Endodermal cell (in vitro differentiated cells): ENCODE results near the gene NTN5. TPM values are rescaled to one million over a fixed set of nuclear protein-coding genes. Genes with fewer than 3 reads are reported as not detected.
A peak's percentile ranks its signal among the peaks of the same experiment; 100 is the strongest.

Experiments used
- DNase-seq: peaks from one replicate; pipeline ENCODE4 v3.0.0-alpha.2; 2017
- H3K27ac ChIP-seq: 2 replicates; pipeline ENCODE4 v1.5.1; 2013; ENCODE audit warnings: mild to moderate bottlenecking, low read depth, low read length, moderate library complexity
- H3K27me3 ChIP-seq: 2 replicates; pipeline ENCODE4 v1.6.1; 2013; ENCODE audit warnings: mild to moderate bottlenecking, low read length, moderate library complexity; ENCODE audit not compliant: insufficient read depth, control insufficient read depth, poor library complexity, severe bottlenecking
- H3K36me3 ChIP-seq: 2 replicates; pipeline ENCODE4 v1.7.0; 2013; ENCODE audit warnings: mild to moderate bottlenecking, low read length, moderate library complexity; ENCODE audit not compliant: control insufficient read depth, insufficient read depth
- H3K4me1 ChIP-seq: one replicate; pipeline ENCODE4 v1.7.0; 2013; ENCODE audit warnings: low read length; ENCODE audit not compliant: control insufficient read depth, insufficient read depth
- H3K4me3 ChIP-seq: 2 replicates; pipeline ENCODE4 v1.5.1; 2013; ENCODE audit warnings: mild to moderate bottlenecking, low read length, moderate library complexity
- H3K9ac ChIP-seq: 2 replicates; pipeline ENCODE4 v1.6.1; 2013; ENCODE audit warnings: mild to moderate bottlenecking, low read length, moderate library complexity; ENCODE audit not compliant: poor library complexity, severe bottlenecking; ENCODE audit errors: extremely low read depth
- H3K9me3 ChIP-seq: 2 replicates; pipeline ENCODE4 v1.6.1; 2013; ENCODE audit warnings: mild to moderate bottlenecking, low read length, moderate library complexity; ENCODE audit not compliant: control insufficient read depth
- H3K27ac Mint-ChIP-seq: 2 replicates; pipeline ENCODE4 v1.8.0; 2020; ENCODE audit warnings: mixed read lengths
- H3K27me3 Mint-ChIP-seq: 2 replicates; pipeline ENCODE4 v1.8.0; 2021; ENCODE audit warnings: mild to moderate bottlenecking, mixed read lengths; ENCODE audit not compliant: insufficient read depth
- H3K36me3 Mint-ChIP-seq: 2 replicates; pipeline ENCODE4 v1.8.0; 2020; ENCODE audit warnings: low read depth, mixed read lengths
- H3K4me1 Mint-ChIP-seq: 2 replicates; pipeline ENCODE4 v1.8.0; 2020; ENCODE audit warnings: mixed read lengths
- H3K4me3 Mint-ChIP-seq: 2 replicates; pipeline ENCODE4 v1.8.0; 2020; ENCODE audit warnings: mild to moderate bottlenecking, moderate library complexity, mixed read lengths
- H3K9me3 Mint-ChIP-seq: 2 replicates; pipeline ENCODE4 v1.8.0; 2020; ENCODE audit warnings: mild to moderate bottlenecking, mixed read lengths
- CTCF ChIP-seq: fragments of 200-600 bp; sonication (generic); conservative IDR thresholded peaks from 2 replicates; pipeline ENCODE4 v1.5.0; 2021; ENCODE audit warnings: antibody characterized with exemption, mild to moderate bottlenecking
- WGBS, 2 experiments: methylation state at CpG; one replicate each; pipeline versions ENCODE4 v1.1.5 to v1.1.7; 2013; ENCODE audit warnings: missing lambda C conversion rate in 2 of 2, mixed read lengths in 1 of 2; ENCODE audit not compliant: insufficient coverage in 1 of 2, insufficient read length in 1 of 2; 5-methylcytosine and 5-hydroxymethylcytosine counted together
- total RNA-seq, 2 donors: library from RNA; stranded (reverse); fragmentation: NEBNext Ultra II Directional in 1 of 2; extraction: Animal tissue kit (Norgen Biotek cat#: 25700) in 1 of 2; gene quantifications; 2 replicates in 1 of 2; 3 replicates in 1 of 2; pipeline ENCODE4 v1.2.1, GENCODE V29; 2021

NTN5 gene
- total RNA-seq, 2 donors from 2014 or later: 1.2 to 1.4 TPM

- peaks cover 27% of the 10 kb centered on the region for H3K4me1 ChIP-seq
- TF ChIP-seq CTCF: no peak
- Mint-ChIP-seq H3K9me3 (no peaks in the 10 kb centered on the region), H3K4me1 (peaks cover 33% of the 10 kb centered on the region), H3K36me3 (peaks cover 34% of the 10 kb centered on the region), H3K27ac (peak overlapping the region; percentile 97), H3K4me3 (peak overlapping the region; percentile 99), H3K27me3 (no peaks in the 10 kb centered on the region)
- H3K4me3 ChIP-seq: peak overlapping the region; percentile 100
- no peak for DNase-seq
- WGBS, 2 experiments: 85 to 94% methylated on average over 10 to 16 of the region's 16 CpGs
- H3K27ac ChIP-seq: no peak overlapping the region
- H3K36me3 ChIP-seq: peaks cover 33% of the 10 kb centered on the region
- H3K9ac ChIP-seq: peak overlapping the region; percentile 15
- no peaks in the 10 kb centered on the region for H3K27me3 ChIP-seq
- H3K9me3 ChIP-seq: no peaks in the 10 kb centered on the region
These were observed 56.8 kb downstream of the NTN5 start for GRCh38 chr19:48616041-48616436.

DNA sequence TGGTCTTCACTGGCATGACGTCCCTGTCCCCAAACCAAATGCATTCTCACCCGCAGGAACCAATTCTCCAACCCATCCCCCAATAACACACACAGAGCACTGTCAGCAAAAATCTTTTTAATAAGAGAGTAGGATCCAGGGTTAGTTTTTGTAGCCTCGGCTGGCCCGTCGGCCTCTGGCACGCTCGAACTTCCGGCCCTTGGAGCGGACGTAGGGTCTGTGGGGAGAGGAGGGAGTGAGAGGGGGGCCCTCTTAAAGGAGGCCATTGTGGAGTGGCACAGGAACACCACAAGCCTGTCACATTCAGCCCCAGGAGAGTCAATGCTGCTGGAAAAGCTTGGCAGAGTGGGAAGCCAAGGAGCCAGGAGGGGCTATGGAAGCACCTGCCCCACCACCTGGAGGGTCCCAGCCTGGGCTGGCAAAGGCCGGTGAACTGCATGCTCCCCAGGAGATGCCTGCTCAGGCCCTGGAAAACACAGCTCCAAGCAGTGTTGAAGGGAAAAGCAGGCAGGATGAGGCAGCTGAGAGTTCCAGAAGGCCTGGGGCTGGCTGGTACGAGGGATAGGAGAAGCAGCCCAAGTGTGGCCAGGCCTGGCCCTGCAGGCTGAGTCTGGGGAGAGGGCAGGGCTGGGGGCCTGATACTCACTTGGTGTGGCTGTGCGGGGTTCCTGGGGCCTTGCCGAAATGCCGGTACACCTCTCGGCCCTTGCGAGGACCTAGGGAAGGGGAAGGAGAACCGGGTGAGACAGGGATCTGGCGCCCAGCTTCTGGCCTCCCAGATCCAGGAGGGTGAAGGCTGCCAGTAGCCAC, 57.4 kb downstream of the NTN5 start:
- no peak for TF ChIP-seq CTCF
- no peaks in the 10 kb centered on the region for H3K9me3 Mint-ChIP-seq
- no peaks in the 10 kb centered on the region for H3K27me3 ChIP-seq
- H3K36me3 ChIP-seq: peaks cover 33% of the 10 kb centered on the region
- DNase-seq: peak; percentile 69
- H3K27me3 Mint-ChIP-seq: no peaks in the 10 kb centered on the region
- H3K4me3 Mint-ChIP-seq: peak overlapping the region; percentile 99
- H3K36me3 Mint-ChIP-seq: peaks cover 34% of the 10 kb centered on the region
- peak overlapping the region; percentile 12 for H3K27ac ChIP-seq
- H3K4me3 ChIP-seq: no peak overlapping the region
- 89 to 94% methylated on average over 9 to 18 of the region's 19 CpGs for WGBS, 2 experiments
- peak overlapping the region; percentile 17 for H3K9ac ChIP-seq
- H3K9me3 ChIP-seq: no peaks in the 10 kb centered on the region
- H3K4me1 ChIP-seq: peaks cover 27% of the 10 kb centered on the region
- H3K4me1 Mint-ChIP-seq: peaks cover 33% of the 10 kb centered on the region
- peak overlapping the region; percentile 97 for H3K27ac Mint-ChIP-seq

DNA sequence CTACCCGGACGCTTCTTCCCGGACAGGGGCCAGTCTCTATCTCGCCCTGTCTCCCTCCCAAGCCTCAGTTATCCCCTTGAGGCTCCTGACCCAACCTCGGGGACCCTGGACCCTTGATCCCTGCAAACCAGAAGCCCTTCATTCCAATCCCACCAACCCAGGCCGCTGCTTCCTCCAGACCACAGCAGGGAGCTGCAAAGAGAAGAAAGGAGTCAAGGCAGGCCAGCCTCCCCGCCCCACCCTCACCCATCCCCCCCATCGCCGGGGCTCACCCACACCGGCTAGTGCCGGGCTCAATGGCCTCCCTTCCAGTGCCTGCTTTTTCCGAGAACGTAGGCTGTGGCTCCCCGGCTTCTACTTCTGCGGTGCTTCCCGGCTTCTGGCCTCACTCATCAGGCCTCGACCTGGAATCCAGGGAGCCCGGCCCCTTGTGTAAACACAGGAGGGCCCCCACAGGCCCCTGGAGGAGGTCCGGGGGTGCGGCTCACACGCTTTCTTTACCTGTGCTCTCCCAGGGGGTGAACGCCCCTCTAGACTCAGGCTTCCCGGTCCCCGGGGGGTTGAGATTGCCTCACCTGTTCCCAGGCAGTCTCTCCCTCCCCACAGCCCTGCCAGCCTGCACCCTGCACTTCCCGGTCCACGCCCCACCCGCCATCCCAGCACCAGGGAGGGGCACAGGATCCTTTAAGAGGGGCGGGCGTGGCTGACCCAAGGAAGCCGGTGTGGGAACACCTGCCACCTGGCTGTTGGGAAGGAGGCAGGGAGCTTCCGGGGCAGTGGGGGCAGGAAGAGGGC, 58.2 kb downstream of the NTN5 start, which contains the start of gene FAM83E:
Gene FAM83E, minus strand, starts transcription at position 641 of the 795 bp plus-strand sequence. CDS start 1,704 bp downstream, outside the sequence.
- H3K9me3 ChIP-seq: no peaks in the 10 kb centered on the region
- H3K27ac Mint-ChIP-seq: peak within 1 kb of the TSS; percentile 97
- H3K9ac ChIP-seq: peak within 1 kb of the TSS; percentile 17
- H3K27me3 Mint-ChIP-seq: no peaks in the 10 kb centered on the region
- peak within 1 kb of the TSS; percentile 99 for H3K4me3 Mint-ChIP-seq
- H3K4me1 ChIP-seq: peaks cover 27% of the 10 kb centered on the region
- H3K4me3 ChIP-seq: no peak within 1 kb of the TSS
- H3K9me3 Mint-ChIP-seq: no peaks in the 10 kb centered on the region
- H3K27me3 ChIP-seq: no peaks in the 10 kb centered on the region
- 42 to 54% methylated on average over 13 to 31 of the region's 31 CpGs for WGBS, 2 experiments
- DNase-seq: peak; percentile 91
- H3K27ac ChIP-seq: peak within 1 kb of the TSS; percentile 57
- H3K4me1 Mint-ChIP-seq: peaks cover 30% of the 10 kb centered on the region
- H3K36me3 Mint-ChIP-seq: peaks cover 34% of the 10 kb centered on the region
- H3K36me3 ChIP-seq: peaks cover 33% of the 10 kb centered on the region
- TF ChIP-seq CTCF: no peak
